SJCRH30 (cell line): ENCODE results near the gene DAO. TPM values are rescaled to one million over a fixed set of nuclear protein-coding genes. Genes with fewer than 3 reads are reported as not detected.

ENCODE experiments used
- DNase-seq, 2 experiments: peaks; one replicate each; pipeline ENCODE4 v3.0.0-alpha.2; 2015 to 2020
- H3K27ac ChIP-seq: fragments of 250-450 bp; sonication (Bioruptor Pico); 2 replicates; pipeline ENCODE4 v1.5.1; 2020; ENCODE audit warnings: mild to moderate bottlenecking, moderate library complexity
- H3K27me3 ChIP-seq: fragments of 250-450 bp; sonication (Bioruptor Pico); 2 replicates; pipeline ENCODE4 v1.5.1; 2020; ENCODE audit warnings: mild to moderate bottlenecking, moderate library complexity
- H3K36me3 ChIP-seq: fragments of 250-450 bp; sonication (Bioruptor Pico); 2 replicates; pipeline ENCODE4 v1.5.1; 2020; ENCODE audit warnings: mild to moderate bottlenecking, moderate library complexity
- H3K4me1 ChIP-seq: fragments of 250-450 bp; sonication (Bioruptor Pico); 2 replicates; pipeline ENCODE4 v1.5.1; 2020; ENCODE audit warnings: mild to moderate bottlenecking, moderate library complexity
- H3K4me3 ChIP-seq: fragments of 250-450 bp; sonication (Bioruptor Pico); 2 replicates; pipeline ENCODE4 v1.5.1; 2020; ENCODE audit warnings: mild to moderate bottlenecking, moderate library complexity
- H3K9me3 ChIP-seq: fragments of 250-450 bp; sonication (Bioruptor Pico); replicated peaks from 2 replicates; pipeline ENCODE4 v1.5.1; 2020; ENCODE audit warnings: mild to moderate bottlenecking, moderate library complexity
- total RNA-seq: library from RNA; depleted of rRNA; stranded (reverse); fragments of >200 nt; shearing (Covaris generic); gene quantifications from 2 replicates; pipeline ENCODE4 v1.2.3, GENCODE V29; 2014; rRNA removed

The DAO gene
- total RNA-seq, 1 experiment from 2014 or later: not detected

- no peaks in the 10 kb centered on the region for H3K9me3 ChIP-seq
- H3K4me3 ChIP-seq: no peak overlapping the region
- no peaks in the 10 kb centered on the region for H3K36me3 ChIP-seq
- H3K4me1 ChIP-seq: no peaks in the 10 kb centered on the region
- DNase-seq: no peak
- no peak overlapping the region for H3K27ac ChIP-seq
- peaks cover 13% of the 10 kb centered on the region for H3K27me3 ChIP-seq
Observed at GRCh38 chr12:108938247-108938924, 58.5 kb downstream of the DAO start.

GRCh38 chr12:108939594-108939993 is 59.7 kb downstream of the DAO start:
- Histone ChIP-seq H3K4me1 (no peaks in the 10 kb centered on the region), H3K27ac (no peak overlapping the region), H3K27me3 (peaks cover 4% of the 10 kb centered on the region; the same call in 1 of the 2 replicates), H3K9me3 (no peaks in the 10 kb centered on the region), H3K36me3 (no peaks in the 10 kb centered on the region), H3K4me3 (no peak overlapping the region)
- peak in 1 of 2 experiments; percentile 13 for DNase-seq

- Histone ChIP-seq H3K27ac (no peak overlapping the region), H3K36me3 (no peaks in the 10 kb centered on the region), H3K27me3 (0 out of 2 replicates have a peak, but pooled peaks cover 4% of the 10 kb centered on the region), H3K4me3 (no peak overlapping the region), H3K4me1 (no peaks in the 10 kb centered on the region), H3K9me3 (no peaks in the 10 kb centered on the region)
- no peak for DNase-seq
Observed at GRCh38 chr12:108940138-108940537, 60.2 kb downstream of the DAO start.

GRCh38 chr12:108947097-108947496 is 67.2 kb downstream of the DAO start:
- Histone ChIP-seq H3K36me3 (no peaks in the 10 kb centered on the region), H3K4me1 (no peaks in the 10 kb centered on the region), H3K27ac (no peak overlapping the region), H3K4me3 (no peak overlapping the region), H3K9me3 (no peaks in the 10 kb centered on the region), H3K27me3 (no peaks in the 10 kb centered on the region)
- no peak for DNase-seq

GRCh38 chr12:108948367-108948766 is 68.5 kb downstream of the DAO start:
- DNase-seq: no peak
- Histone ChIP-seq H3K27ac (no peak overlapping the region), H3K36me3 (no peaks in the 10 kb centered on the region), H3K4me3 (no peak overlapping the region), H3K27me3 (no peaks in the 10 kb centered on the region), H3K4me1 (no peaks in the 10 kb centered on the region), H3K9me3 (no peaks in the 10 kb centered on the region)

- no peaks in the 10 kb centered on the region for H3K4me1 ChIP-seq
- H3K36me3 ChIP-seq: no peaks in the 10 kb centered on the region
- no peaks in the 10 kb centered on the region for H3K9me3 ChIP-seq
- H3K27ac ChIP-seq: no peak overlapping the region
- H3K27me3 ChIP-seq: no peaks in the 10 kb centered on the region
- DNase-seq: no peak
- no peak overlapping the region for H3K4me3 ChIP-seq
Observed at GRCh38 chr12:108949976-108950375, 70.1 kb downstream of the DAO start.

Other genes starting within 250 kb of the DAO start
- 0.15 and 0.32 TPM in 2 replicates for gene SELPLG, start 246.2 kb upstream of the DAO start, total RNA-seq
- 95.7 and 113 TPM in 2 replicates for gene CORO1C, start 148.6 kb upstream of the DAO start, total RNA-seq
- gene SSH1, start 22.5 kb upstream of the DAO start, total RNA-seq: 12.1 and 12.3 TPM in 2 replicates
- gene SVOP, start 141.0 kb downstream of the DAO start, total RNA-seq: not detected in 2 replicates
- 8.6 and 10.2 TPM in 2 replicates for gene USP30, start 172.5 kb downstream of the DAO start, total RNA-seq
- 25.9 and 27.8 TPM in 2 replicates for gene ALKBH2, start 213.4 kb downstream of the DAO start, total RNA-seq
- 82.3 and 86.7 TPM in 2 replicates for gene UNG, start 217.5 kb downstream of the DAO start, total RNA-seq
- 2.9 and 3.3 TPM in 2 replicates for gene ACACB, start 236.5 kb downstream of the DAO start, total RNA-seq